ENCODE measurements around the gene CHCHD1. TPM values are rescaled to one million over a fixed set of nuclear protein-coding genes. Genes with fewer than 3 reads are reported as not detected.

Gene CHCHD1
- polyA plus RNA-seq, 3 donors = 15.0 to 85.0 (median 72.3) TPM

DNA sequence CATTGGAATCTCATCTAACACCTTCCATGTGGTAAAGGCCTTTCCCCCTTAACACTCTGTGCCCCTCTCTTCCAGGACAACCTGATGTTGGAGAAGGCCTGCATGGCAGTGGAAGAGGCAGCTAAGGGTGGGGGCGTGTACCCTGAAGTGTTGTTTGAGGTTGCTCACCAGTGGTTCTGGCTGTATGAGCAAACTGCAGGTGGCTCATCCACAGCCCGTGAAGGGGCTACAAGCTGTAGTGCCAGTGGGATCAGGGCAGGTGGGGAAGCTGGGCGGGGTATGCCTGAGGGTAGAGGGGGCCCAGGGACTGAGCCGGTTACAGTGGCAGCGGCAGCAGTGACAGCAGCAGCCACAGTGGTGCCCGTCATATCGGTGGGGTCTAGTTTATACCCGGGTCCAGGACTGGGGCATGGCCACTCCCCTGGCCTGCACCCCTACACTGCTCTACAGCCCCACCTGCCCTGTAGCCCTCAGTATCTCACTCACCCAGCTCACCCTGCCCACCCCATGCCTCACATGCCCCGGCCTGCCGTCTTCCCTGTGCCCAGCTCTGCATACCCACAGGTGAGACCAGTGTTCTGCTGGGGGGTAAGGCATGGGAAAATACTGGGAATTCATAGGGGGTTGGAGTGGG is 17.2 kb downstream of the CHCHD1 start:
- H3K79me2 ChIP-seq (ENCODE audit: insufficient read depth, low read length) = no peaks in the 10 kb centered on the region
- Mint-ChIP-seq H3K4me1 (peaks cover 6% of the 10 kb centered on the region), H3K4me3 (no peak overlapping the region), H3K9me3 (peaks cover 0 to 2% (median 0%) of the 10 kb centered on the region in 7 donors), H3K27ac (peak overlapping the region in 4 of 7 donors; percentile 19 to 54 (median 30)), H3K27me3 (ENCODE audit: low read depth in 3 of 3) (no peaks in the 10 kb centered on the region), H3K36me3 (peaks cover 85 to 100% of the 10 kb centered on the region in 2 donors)
- H3K4me1 ChIP-seq (ENCODE audit: control insufficient read depth in 1 of 2, insufficient read depth in 2 of 2, low read length in 2 of 2) = no peaks in the 10 kb centered on the region
- no peak overlapping the region for H3K4me3 ChIP-seq (replicated peaks in 1 of 3; ENCODE audit: low read depth in 2 of 3, low read length in 3 of 3)
- H3K36me3 ChIP-seq (replicated peaks in 1 of 2; ENCODE audit: control insufficient read depth in 1 of 2, insufficient read depth in 2 of 2, low read length in 2 of 2) = peaks cover 91 to 100% of the 10 kb centered on the region in 2 donors
- TF ChIP-seq, protein P1, sequence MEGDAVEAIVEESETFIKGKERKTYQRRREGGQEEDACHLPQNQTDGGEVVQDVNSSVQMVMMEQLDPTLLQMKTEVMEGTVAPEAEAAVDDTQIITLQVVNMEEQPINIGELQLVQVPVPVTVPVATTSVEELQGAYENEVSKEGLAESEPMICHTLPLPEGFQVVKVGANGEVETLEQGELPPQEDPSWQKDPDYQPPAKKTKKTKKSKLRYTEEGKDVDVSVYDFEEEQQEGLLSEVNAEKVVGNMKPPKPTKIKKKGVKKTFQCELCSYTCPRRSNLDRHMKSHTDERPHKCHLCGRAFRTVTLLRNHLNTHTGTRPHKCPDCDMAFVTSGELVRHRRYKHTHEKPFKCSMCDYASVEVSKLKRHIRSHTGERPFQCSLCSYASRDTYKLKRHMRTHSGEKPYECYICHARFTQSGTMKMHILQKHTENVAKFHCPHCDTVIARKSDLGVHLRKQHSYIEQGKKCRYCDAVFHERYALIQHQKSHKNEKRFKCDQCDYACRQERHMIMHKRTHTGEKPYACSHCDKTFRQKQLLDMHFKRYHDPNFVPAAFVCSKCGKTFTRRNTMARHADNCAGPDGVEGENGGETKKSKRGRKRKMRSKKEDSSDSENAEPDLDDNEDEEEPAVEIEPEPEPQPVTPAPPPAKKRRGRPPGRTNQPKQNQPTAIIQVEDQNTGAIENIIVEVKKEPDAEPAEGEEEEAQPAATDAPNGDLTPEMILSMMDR (IDR thresholded peaks at IDR 0.05) = no peak
- H3K4me2 ChIP-seq (replicated peaks; ENCODE audit: extremely low read depth, low read length, poor library complexity, severe bottlenecking) = no peak overlapping the region
- WGBS (ENCODE audit: insufficient coverage) = 87% methylated on average over 7 of the region's 10 CpGs
- intact Hi-C loops (cut with micrococcal nuclease) = no loop called here
- H3K9ac ChIP-seq (ENCODE audit: insufficient read depth, low read length, poor library complexity, severe bottlenecking) = no peak overlapping the region
- no peak overlapping the region for H3K27ac ChIP-seq (ENCODE audit: low read depth in 1 of 2, low read length in 2 of 2)
- H3K27me3 ChIP-seq (ENCODE audit: control insufficient read depth in 2 of 2, insufficient read depth in 2 of 2, low read length in 2 of 2) = no peaks in the 10 kb centered on the region
- no peak for DNase-seq
- no peaks in the 10 kb centered on the region for H3K9me3 ChIP-seq (replicated peaks in 1 of 2; ENCODE audit: control insufficient read depth in 1 of 2, insufficient read depth in 1 of 2, low read length in 2 of 2)
- peaks cover 71% of the 10 kb centered on the region for H4K20me1 ChIP-seq (ENCODE audit: insufficient read depth, low read length)
- H2AFZ ChIP-seq (ENCODE audit: insufficient read depth, low read depth, low read length, poor library complexity, severe bottlenecking) = no peak overlapping the region

DNA sequence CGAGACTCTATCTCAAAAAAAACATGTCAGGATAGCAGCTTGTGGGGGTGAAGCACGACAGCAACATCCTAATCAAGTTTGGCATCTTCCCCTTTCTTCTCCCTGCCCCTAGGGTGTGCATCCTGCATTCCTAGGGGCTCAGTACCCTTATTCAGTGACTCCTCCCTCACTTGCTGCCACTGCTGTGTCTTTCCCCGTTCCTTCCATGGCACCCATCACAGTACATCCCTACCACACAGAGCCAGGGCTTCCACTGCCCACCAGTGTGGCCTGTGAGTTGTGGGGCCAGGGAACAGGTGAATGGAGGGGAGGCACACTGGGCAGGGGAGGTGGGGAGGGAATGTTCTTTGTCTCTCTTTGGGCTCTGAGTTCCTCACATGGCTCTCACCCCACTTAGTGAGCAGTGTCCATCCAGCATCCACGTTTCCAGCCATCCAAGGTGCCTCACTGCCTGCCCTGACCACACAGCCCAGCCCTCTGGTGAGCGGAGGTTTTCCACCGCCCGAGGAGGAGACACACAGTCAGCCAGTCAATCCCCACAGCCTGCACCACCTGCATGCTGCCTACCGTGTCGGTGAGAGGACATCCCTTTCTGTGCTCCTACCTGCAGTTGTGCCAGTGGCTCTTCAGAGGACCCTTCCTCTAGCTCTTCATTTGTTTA is 18.2 kb downstream of the CHCHD1 start:
- H3K9me3 Mint-ChIP-seq = peaks cover 0 to 2% (median 0%) of the 10 kb centered on the region in 7 donors
- Histone ChIP-seq H4K20me1 (ENCODE audit: insufficient read depth, low read length) (peaks cover 75% of the 10 kb centered on the region), H3K79me2 (ENCODE audit: insufficient read depth, low read length) (no peaks in the 10 kb centered on the region), H3K27me3 (ENCODE audit: control insufficient read depth in 2 of 2, insufficient read depth in 2 of 2, low read length in 2 of 2) (no peaks in the 10 kb centered on the region), H3K4me2 (replicated peaks; ENCODE audit: extremely low read depth, low read length, poor library complexity, severe bottlenecking) (no peak overlapping the region), H3K36me3 (replicated peaks in 1 of 2; ENCODE audit: control insufficient read depth in 1 of 2, insufficient read depth in 2 of 2, low read length in 2 of 2) (peaks cover 91 to 100% of the 10 kb centered on the region in 2 donors), H2AFZ (ENCODE audit: insufficient read depth, low read depth, low read length, poor library complexity, severe bottlenecking) (no peak overlapping the region), H3K4me3 (replicated peaks in 1 of 3; ENCODE audit: low read depth in 2 of 3, low read length in 3 of 3) (no peak overlapping the region), H3K9me3 (replicated peaks in 1 of 2; ENCODE audit: control insufficient read depth in 1 of 2, insufficient read depth in 1 of 2, low read length in 2 of 2) (no peaks in the 10 kb centered on the region), H3K27ac (ENCODE audit: low read depth in 1 of 2, low read length in 2 of 2) (no peak overlapping the region), H3K9ac (ENCODE audit: insufficient read depth, low read length, poor library complexity, severe bottlenecking) (no peak overlapping the region), H3K4me1 (ENCODE audit: control insufficient read depth in 1 of 2, insufficient read depth in 2 of 2, low read length in 2 of 2) (no peaks in the 10 kb centered on the region)
- H3K27ac Mint-ChIP-seq = peak overlapping the region in 2 of 7 donors; percentile 42 to 91
- H3K4me1 Mint-ChIP-seq = peaks cover 10% of the 10 kb centered on the region
- WGBS (ENCODE audit: insufficient coverage) = 71% methylated on average over 3 of the region's 9 CpGs
- H3K36me3 Mint-ChIP-seq = peaks cover 85 to 100% of the 10 kb centered on the region in 2 donors
- H3K27me3 Mint-ChIP-seq (ENCODE audit: low read depth in 3 of 3) = no peaks in the 10 kb centered on the region
- intact Hi-C loops (cut with micrococcal nuclease) = no loop called here
- DNase-seq = no peak
- TF ChIP-seq, protein P1 (IDR thresholded peaks at IDR 0.05) = no peak
- H3K4me3 Mint-ChIP-seq = no peak overlapping the region
